ENCODE results near the gene KCNN3. TPM values are rescaled to one million over a fixed set of nuclear protein-coding genes. Genes with fewer than 3 reads are reported as not detected.

Gene KCNN3
- polyA plus RNA-seq, 1 donor from 2014 or later, result 2.2 TPM

DNA sequence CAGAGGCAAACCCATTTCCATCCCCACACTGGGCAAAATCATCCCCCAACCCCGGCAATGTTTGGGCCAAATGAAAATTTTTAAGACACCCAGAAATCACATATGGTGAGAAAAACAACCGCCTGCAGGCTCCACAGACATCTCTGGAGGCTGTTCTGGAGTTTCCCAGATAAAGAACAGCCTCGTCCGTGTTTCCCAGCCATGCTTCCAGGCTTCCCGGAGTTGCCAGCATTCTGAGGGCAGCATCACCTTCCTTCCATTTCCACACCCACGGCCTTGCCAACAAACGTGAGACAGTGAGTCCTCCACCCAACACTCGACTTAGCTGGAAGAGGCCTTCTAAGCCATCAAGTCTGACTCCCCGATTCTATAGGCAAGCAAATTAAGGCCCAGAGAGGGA, 36.9 kb downstream of the KCNN3 start:
- Histone ChIP-seq H3K9ac (ENCODE audit: low read length) (no peak overlapping the region), H4K20me1 (ENCODE audit: insufficient read depth) (no peaks in the 10 kb centered on the region), H3K36me3 (ENCODE audit: insufficient read depth, low read length) (no peaks in the 10 kb centered on the region), H3K27me3 (ENCODE audit: insufficient read depth, low read depth, low read length) (no peaks in the 10 kb centered on the region), H2AFZ (ENCODE audit: low read depth, low read length) (no peak overlapping the region), H3K9me2 (ENCODE audit: insufficient read depth, low read length) (no peaks in the 10 kb centered on the region), H3K9me3 (ENCODE audit: low read length) (no peaks in the 10 kb centered on the region), H3F3A (ENCODE audit: insufficient read depth, low read length, poor library complexity, severe bottlenecking) (no peaks in the 10 kb centered on the region), H3K27ac (ENCODE audit: low read length) (no peak overlapping the region), H3K4me2 (ENCODE audit: low read length) (no peak overlapping the region), H3K4me3 (ENCODE audit: low read length) (no peak overlapping the region), H3K79me2 (replicated peaks; ENCODE audit: insufficient read depth, low read length) (no peaks in the 10 kb centered on the region)
- TF ChIP-seq, protein P1, sequence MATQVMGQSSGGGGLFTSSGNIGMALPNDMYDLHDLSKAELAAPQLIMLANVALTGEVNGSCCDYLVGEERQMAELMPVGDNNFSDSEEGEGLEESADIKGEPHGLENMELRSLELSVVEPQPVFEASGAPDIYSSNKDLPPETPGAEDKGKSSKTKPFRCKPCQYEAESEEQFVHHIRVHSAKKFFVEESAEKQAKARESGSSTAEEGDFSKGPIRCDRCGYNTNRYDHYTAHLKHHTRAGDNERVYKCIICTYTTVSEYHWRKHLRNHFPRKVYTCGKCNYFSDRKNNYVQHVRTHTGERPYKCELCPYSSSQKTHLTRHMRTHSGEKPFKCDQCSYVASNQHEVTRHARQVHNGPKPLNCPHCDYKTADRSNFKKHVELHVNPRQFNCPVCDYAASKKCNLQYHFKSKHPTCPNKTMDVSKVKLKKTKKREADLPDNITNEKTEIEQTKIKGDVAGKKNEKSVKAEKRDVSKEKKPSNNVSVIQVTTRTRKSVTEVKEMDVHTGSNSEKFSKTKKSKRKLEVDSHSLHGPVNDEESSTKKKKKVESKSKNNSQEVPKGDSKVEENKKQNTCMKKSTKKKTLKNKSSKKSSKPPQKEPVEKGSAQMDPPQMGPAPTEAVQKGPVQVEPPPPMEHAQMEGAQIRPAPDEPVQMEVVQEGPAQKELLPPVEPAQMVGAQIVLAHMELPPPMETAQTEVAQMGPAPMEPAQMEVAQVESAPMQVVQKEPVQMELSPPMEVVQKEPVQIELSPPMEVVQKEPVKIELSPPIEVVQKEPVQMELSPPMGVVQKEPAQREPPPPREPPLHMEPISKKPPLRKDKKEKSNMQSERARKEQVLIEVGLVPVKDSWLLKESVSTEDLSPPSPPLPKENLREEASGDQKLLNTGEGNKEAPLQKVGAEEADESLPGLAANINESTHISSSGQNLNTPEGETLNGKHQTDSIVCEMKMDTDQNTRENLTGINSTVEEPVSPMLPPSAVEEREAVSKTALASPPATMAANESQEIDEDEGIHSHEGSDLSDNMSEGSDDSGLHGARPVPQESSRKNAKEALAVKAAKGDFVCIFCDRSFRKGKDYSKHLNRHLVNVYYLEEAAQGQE (IDR thresholded peaks at IDR 0.05; ENCODE audit: borderline replicate concordance), result no peak
- TF ChIP-seq SMC3 (conservative IDR thresholded peaks at IDR 0.05; ENCODE audit: poor library complexity), result no peak
- no peak for TF ChIP-seq MXI1 (conservative IDR thresholded peaks at IDR 0.05; ENCODE audit: poor library complexity, severe bottlenecking)
- no peak for TF ChIP-seq POLR2AphosphoS5 (IDR thresholded peaks at IDR 0.05)
- TF ChIP-seq RAD21 (conservative IDR thresholded peaks at IDR 0.05), result no peak
- TF ChIP-seq TAF1 (IDR thresholded peaks at IDR 0.05; ENCODE audit: low read depth), result no peak
- TF ChIP-seq EZH2 (IDR thresholded peaks at IDR 0.05; ENCODE audit: borderline replicate concordance, insufficient read depth, low read length, poor library complexity, severe bottlenecking), result no peak
- no peak for TF ChIP-seq EP300 (conservative IDR thresholded peaks at IDR 0.05; ENCODE audit: poor library complexity, severe bottlenecking)
- TF ChIP-seq, protein P2, sequence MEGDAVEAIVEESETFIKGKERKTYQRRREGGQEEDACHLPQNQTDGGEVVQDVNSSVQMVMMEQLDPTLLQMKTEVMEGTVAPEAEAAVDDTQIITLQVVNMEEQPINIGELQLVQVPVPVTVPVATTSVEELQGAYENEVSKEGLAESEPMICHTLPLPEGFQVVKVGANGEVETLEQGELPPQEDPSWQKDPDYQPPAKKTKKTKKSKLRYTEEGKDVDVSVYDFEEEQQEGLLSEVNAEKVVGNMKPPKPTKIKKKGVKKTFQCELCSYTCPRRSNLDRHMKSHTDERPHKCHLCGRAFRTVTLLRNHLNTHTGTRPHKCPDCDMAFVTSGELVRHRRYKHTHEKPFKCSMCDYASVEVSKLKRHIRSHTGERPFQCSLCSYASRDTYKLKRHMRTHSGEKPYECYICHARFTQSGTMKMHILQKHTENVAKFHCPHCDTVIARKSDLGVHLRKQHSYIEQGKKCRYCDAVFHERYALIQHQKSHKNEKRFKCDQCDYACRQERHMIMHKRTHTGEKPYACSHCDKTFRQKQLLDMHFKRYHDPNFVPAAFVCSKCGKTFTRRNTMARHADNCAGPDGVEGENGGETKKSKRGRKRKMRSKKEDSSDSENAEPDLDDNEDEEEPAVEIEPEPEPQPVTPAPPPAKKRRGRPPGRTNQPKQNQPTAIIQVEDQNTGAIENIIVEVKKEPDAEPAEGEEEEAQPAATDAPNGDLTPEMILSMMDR (IDR thresholded peaks at IDR 0.05; ENCODE audit: poor library complexity, severe bottlenecking), result no peak

DNA sequence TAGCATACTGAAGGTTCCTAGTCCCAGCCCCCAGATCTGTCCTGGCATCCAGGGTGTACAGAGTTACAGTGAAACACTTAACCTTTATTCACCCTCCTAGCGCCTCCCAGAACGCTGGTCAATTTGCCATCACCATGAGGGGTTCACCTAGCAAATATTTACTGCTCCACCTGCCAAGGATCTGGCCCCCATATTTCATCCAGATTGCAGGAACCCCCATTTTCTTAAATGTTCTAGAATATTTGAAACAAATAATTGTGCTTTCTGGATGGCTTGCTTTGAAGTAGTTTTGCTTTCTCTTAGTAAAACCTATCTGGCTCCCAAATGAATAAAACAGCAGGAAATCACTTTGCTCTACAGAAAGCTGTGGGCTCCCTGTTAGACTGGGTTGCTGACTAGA, 37.7 kb downstream of the KCNN3 start:
- Histone ChIP-seq H3K27ac (ENCODE audit: low read length) (no peak overlapping the region), H3K4me2 (ENCODE audit: low read length) (no peak overlapping the region), H3K79me2 (replicated peaks; ENCODE audit: insufficient read depth, low read length) (no peaks in the 10 kb centered on the region), H3K9ac (ENCODE audit: low read length) (no peak overlapping the region), H2AFZ (ENCODE audit: low read depth, low read length) (no peak overlapping the region), H3K27me3 (ENCODE audit: insufficient read depth, low read depth, low read length) (no peaks in the 10 kb centered on the region), H3F3A (ENCODE audit: insufficient read depth, low read length, poor library complexity, severe bottlenecking) (no peaks in the 10 kb centered on the region), H3K9me2 (ENCODE audit: insufficient read depth, low read length) (no peaks in the 10 kb centered on the region), H3K4me3 (ENCODE audit: low read length) (no peak overlapping the region), H4K20me1 (ENCODE audit: insufficient read depth) (no peaks in the 10 kb centered on the region), H3K36me3 (ENCODE audit: insufficient read depth, low read length) (no peaks in the 10 kb centered on the region), H3K9me3 (ENCODE audit: low read length) (no peaks in the 10 kb centered on the region)
- TF ChIP-seq RAD21 (conservative IDR thresholded peaks at IDR 0.05) (no peak), EP300 (conservative IDR thresholded peaks at IDR 0.05; ENCODE audit: poor library complexity, severe bottlenecking) (no peak), EZH2 (IDR thresholded peaks at IDR 0.05; ENCODE audit: borderline replicate concordance, insufficient read depth, low read length, poor library complexity, severe bottlenecking) (no peak), POLR2AphosphoS5 (IDR thresholded peaks at IDR 0.05) (no peak), TAF1 (IDR thresholded peaks at IDR 0.05; ENCODE audit: low read depth) (no peak), MXI1 (conservative IDR thresholded peaks at IDR 0.05; ENCODE audit: poor library complexity, severe bottlenecking) (no peak), SMC3 (conservative IDR thresholded peaks at IDR 0.05; ENCODE audit: poor library complexity) (no peak)
- TF ChIP-seq, protein P2 (IDR thresholded peaks at IDR 0.05; ENCODE audit: poor library complexity, severe bottlenecking), result no peak
- TF ChIP-seq, protein P1 (IDR thresholded peaks at IDR 0.05; ENCODE audit: borderline replicate concordance), result no peak
